ENCODE results near the gene CALML4. TPM values are rescaled to one million over a fixed set of nuclear protein-coding genes. Genes with fewer than 3 reads are reported as not detected.

CALML4 gene
- total and polyA plus RNA-seq, 2 donors (not counting 3 experiments of a cell fraction or from before 2014, with no cell fraction given) = 2.6 to 10.1 TPM

GRCh38 chr15:68209272-68209671, 4.1 kb upstream of the CALML4 start:
- H2AFZ ChIP-seq (ENCODE audit: low read depth, low read length) = no peak overlapping the region
- POLR2A ChIA-PET = no interaction called here
- no peak overlapping the region for H3K9ac ChIP-seq (replicated peaks; ENCODE audit: extremely low read depth, insufficient read depth, low read length)
- DNase-seq (ENCODE audit: low read depth, low spot score) = no peak
- dilution Hi-C loops (cut with MboI; ENCODE audit: extremely low pct_ligation_motif_present, low sequenced_read_pairs) = no loop called here
- CTCF ChIA-PET = no interaction called here
- H3K27ac ChIP-seq (ENCODE audit: insufficient read depth, low read depth, low read length) = no peak overlapping the region
- no peaks in the 10 kb centered on the region for H3K9me3 ChIP-seq (replicated peaks; ENCODE audit: control insufficient read depth, insufficient read depth, low read length)
- H4K20me1 ChIP-seq (replicated peaks; ENCODE audit: control insufficient read depth, extremely low read depth, insufficient read depth, low read length) = no peaks in the 10 kb centered on the region
- no peaks in the 10 kb centered on the region for H3K27me3 ChIP-seq (ENCODE audit: control insufficient read depth in 2 of 2, insufficient read depth in 2 of 2, low read length in 2 of 2)
- FAIRE-seq = no peak
- no peak overlapping the region for H3K4me2 ChIP-seq (ENCODE audit: insufficient read depth, low read length)
- H3K4me1 ChIP-seq (ENCODE audit: control insufficient read depth, extremely low read depth, insufficient read depth, low read length) = peaks cover 15% of the 10 kb centered on the region
- no peak for TF ChIP-seq JUN (IDR thresholded peaks at IDR 0.05; ENCODE audit: borderline replicate concordance, insufficient read depth, insufficient read length, low read depth)
- no peak for TF ChIP-seq FOS (IDR thresholded peaks at IDR 0.05; ENCODE audit: borderline replicate concordance, insufficient read depth, low read length)
- TF ChIP-seq CTCF (IDR thresholded peaks at IDR 0.05; ENCODE audit: extremely low read depth in 1 of 2, insufficient read depth in 1 of 2, low read depth in 1 of 2, low read length in 2 of 2) = no peak
- TF ChIP-seq GATA2 (IDR thresholded peaks at IDR 0.05; ENCODE audit: insufficient read depth, insufficient read length, low read depth, low read length) = no peak
- no peak for TF ChIP-seq MAX (IDR thresholded peaks at IDR 0.05; ENCODE audit: insufficient read depth, insufficient read length)
- TF ChIP-seq MYC (IDR thresholded peaks at IDR 0.05; ENCODE audit: low read depth, low read length) = no peak
- TF ChIP-seq POLR2A (IDR thresholded peaks at IDR 0.05; ENCODE audit: low read depth, low read length) = no peak
- TF ChIP-seq EZH2 (IDR thresholded peaks at IDR 0.05; ENCODE audit: borderline replicate concordance, low read depth, low read length, severe bottlenecking) = no peak
- no peak for TF ChIP-seq POLR2AphosphoS5 (IDR thresholded peaks at IDR 0.05; ENCODE audit: insufficient read depth, low read depth, low read length)
- no peaks in the 10 kb centered on the region for H3K36me3 ChIP-seq (ENCODE audit: control insufficient read depth in 2 of 2, extremely low read depth in 1 of 2, insufficient read depth in 2 of 2, low read length in 2 of 2)
- BruUV-seq (replicated peaks) = no TSS peak
- no peaks in the 10 kb centered on the region for H3K9me1 ChIP-seq (replicated peaks; ENCODE audit: control insufficient read depth, extremely low read depth, insufficient read depth, low read length)
- no peak overlapping the region for H3K4me3 ChIP-seq (replicated peaks in 1 of 3; ENCODE audit: insufficient read depth in 1 of 3, low read depth in 1 of 3, low read length in 3 of 3)
- intact Hi-C loops (cut with micrococcal nuclease) = no loop called here
- H3K79me2 ChIP-seq (ENCODE audit: control insufficient read depth, insufficient read depth, low read length) = peaks cover 6% of the 10 kb centered on the region

Measured in endothelial cell of umbilical vein (primary cell).